NOMO-1 (cell line): ENCODE measurements around the gene ASIC2.

Experiments used
- DNase-seq, 2 experiments: peaks; one replicate each; lab custom pipeline; 2025; ENCODE audit not compliant: unreplicated experiment in 2 of 2; lab: John Stamatoyannopoulos, UW

The ASIC2 gene

DNA sequence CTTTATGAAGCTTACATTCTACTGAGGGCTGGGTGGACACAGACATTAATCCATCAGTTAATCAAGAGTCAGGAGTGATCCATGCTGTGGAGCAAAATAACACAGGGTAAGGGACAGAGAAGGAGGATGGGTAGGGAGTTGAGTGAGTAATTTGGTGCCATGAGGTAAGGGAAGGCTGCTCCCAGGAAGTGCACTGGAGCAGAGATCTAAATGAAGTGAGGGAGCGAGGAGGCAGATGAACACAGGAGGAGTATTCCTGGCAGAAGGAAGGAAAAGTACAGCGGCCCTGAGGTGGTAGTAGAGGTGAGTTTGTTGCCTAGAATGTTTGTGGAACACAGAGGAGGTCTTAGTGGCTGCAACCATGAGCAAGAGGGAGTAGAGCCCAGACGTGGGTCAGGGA lies 34.8 kb downstream of the ASIC2 start:
- DNase-seq, result no peak

DNA sequence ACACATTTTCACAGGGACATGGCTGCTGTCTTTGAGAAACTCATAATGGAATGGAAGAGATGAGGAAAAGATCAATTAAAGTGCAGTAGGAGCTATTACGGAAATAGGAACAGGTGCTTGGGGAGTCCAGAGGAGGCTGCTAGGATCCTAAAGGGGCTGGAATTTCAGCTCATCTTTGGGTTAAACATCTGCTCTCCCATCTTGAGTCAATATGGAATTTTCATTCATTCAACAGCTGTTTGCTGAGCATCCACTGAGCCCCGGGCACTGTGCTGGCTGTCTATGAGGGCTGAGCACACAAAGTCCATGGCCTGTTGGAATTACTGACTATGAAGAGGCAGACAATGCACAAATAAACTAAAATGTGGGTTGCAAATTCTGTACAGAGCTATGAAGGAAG lies 47.9 kb downstream of the ASIC2 start:
- no peak for DNase-seq

DNA sequence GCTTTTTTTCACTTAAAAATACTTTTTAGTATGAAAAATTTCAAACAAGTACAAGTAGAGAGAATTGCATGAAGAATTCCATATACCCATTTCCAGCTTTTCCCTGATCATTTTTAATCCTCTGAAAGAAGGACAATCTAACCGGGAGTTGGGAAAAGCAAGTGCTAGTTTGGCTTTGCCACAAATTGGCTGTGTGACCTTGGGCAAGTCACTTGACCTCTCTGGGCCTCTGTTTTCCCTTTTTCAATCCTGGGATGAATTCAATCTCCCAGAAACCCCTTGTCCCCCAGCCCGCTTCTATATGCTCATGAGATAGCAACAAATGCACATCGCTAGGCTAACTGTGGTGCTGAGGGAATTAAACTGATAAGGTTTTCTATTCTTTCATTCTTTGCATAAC lies 49.4 kb downstream of the ASIC2 start:
- DNase-seq, result no peak

DNA sequence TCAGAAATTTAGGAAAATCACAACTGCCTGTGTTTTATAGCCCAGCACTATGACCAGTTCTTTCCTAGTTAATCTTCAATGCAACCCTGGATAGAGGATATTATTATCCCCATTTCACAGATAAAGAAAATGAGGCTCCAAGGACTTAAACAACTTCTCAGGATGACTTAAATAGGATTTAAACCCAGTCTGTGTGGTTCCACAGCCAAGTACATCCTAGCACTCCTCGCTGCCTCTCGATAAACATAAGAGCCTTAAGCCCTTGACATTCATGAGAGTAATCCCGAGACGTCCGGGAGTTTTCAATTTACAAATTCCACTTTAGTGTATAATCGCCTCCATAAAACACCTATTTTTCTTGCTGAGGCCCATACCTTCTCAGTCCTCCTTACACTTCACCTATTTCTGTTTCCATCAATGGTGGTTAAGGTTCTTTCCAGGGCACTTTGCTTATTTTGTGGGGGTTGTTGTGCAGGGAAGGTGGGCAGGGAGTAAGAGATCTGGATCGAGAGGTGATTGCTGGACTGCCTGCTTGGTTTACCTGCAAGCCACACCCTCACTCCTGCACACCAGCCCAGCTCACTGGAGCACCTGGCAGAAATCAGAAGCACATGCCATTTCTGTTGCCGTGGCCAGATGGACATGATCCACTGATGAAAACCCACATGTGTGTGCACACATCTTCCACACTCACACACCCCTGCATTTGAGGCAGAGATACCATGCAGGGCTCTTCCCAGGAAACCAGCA lies 50.5 kb downstream of the ASIC2 start:
- DNase-seq, result no peak

DNA sequence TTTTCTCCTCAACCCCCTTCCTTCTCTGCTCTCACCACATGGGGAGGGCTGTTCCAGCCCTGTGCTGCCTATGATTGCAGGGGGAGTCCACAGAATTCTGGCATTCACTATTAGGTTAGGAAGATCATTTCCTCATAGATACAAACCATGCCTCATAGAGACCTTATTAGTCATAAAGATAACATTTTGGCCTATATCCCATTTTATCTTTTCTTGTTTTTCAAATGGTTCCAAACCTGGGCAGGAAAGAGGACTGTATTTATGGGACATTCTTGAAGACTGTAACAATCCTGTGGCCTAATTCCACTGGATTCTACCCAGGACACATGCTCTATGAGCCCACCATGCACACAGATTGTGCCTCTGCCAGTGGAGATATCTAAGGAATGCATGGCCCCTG lies 51.7 kb downstream of the ASIC2 start:
- DNase-seq, result no peak

DNA sequence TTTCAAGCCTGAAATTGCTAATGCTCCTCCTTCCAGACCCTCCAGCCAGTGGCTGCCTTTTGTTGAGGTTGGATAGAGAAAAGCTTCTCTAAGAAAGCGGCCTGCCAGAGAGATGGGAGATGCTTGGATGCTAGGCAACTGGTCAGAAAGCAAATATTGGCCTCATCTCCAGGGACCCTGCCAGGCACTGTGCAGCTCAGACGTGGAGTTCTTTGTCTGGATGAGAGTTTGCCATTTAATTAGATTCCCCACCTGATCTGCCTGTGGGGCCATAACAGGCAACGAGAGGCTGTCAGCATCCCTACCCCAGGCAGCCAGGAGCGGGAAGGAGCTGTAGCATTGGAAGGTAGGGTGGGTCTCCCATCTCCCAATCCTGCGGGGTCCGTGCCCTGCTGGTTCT lies 52.7 kb downstream of the ASIC2 start:
- no peak for DNase-seq

DNA sequence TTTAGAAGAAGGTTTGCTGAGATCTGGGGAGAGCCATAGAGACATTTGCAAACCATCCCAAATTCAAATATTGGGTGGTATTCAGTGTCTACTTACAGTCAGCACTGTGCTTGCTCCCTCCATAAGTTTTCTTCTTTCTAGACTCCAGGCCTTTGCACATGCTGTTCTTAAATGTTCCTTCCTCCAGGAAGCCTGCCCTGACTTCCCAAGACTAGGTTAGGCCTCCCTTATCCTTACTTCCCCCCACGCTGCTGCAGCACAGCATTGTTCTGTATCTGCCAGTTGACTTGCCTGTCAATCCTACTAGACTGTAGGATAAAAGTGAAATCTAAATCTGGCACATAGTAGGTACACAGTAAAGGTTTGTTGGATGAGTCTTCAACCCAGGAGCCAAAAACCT lies 53.4 kb downstream of the ASIC2 start:
- no peak for DNase-seq

DNA sequence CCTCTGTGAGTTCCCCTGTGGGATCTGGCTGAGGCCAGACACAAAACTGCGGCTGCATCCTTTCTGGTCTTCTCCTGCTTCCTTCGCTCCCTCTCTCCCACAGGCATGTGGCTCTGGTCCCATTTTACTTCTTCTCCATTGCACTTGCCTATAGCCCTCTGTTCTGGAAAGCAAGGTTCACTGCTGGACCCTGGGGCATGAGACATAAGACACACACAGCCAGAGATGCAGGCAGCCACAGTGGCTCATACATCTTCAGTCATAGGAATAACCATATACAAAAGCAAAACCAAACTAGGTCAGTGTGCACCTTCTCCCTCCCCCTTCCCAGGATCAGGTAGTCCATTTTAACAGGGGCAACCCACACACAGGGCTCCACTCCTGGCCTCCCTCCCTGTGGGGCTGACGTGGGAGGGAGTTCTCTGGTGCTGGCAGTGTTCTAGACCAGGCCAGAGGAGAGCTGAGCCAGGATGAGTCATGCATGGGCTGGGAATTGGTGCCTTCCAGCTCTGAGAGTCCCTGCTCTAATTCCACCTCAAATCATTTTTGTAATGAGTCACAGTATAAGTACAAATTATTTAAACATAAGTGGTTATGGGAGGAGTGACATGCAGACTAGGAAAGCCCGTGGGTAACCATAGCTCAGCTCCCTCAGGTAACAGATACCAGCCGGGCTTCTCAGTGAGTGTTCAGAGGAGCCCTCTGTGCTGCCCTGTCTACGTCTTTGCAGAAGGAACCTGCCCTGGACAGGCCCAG lies 58.0 kb downstream of the ASIC2 start:
- DNase-seq, result no peak

DNA sequence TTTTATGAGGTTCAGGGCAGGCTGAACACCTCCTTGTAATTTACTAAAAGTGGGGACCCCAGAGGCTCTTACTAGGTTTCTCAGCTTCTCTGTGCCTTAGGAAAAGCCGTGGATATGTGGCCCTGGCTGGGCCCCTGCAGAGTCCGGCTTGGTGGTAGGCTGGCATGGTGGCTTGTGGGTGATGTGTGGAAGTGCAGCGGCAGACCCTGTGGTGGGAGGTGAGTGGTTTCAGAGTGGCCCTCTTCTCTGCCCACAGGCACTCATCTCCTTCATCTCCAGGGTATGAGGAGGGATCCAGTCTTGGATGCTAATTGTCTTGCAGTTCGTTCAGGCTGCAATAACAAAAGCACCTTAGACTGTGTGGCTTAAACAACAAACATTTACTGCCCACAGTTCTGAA lies 58.9 kb downstream of the ASIC2 start:
- no peak for DNase-seq

DNA sequence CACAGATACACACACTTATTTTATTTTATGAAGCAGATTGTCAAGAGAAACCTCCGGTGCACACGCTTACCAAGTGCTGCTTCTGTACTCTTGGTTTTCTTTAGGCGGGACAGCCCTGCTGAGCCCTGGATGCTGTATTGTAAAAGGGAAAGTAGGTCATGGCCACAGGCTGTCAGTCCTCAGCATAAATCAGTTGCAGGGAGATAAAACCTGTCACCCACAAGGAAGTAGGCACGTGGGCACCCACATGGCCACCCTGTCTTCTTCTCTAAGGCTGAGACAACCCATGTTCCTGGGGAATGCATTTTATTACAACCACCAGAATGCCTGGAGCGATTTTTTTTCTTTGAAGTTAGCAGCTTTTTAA lies 59.3 kb downstream of the ASIC2 start:
- peak in 1 of 2 experiments; percentile 7 for DNase-seq

DNA sequence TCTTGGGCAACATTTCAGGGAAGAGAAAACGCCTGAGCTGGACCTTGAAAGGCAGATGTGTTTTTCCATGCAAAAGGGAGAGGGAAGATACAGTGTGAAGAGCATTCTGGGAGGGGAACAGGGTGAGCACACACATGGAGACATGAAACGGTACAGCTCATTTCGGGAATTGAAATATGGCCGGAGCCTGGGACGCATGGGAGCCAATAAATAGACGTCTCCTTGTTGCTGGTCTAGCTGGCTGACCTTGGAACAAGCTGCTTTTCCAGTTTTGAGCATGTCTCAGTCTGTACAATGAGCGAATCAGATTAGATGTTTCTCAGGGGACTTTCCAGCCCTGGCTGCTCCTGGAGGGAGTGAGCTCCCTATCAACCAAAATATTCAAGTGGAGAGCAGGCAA lies 63.6 kb downstream of the ASIC2 start:
- DNase-seq, result no peak

DNA sequence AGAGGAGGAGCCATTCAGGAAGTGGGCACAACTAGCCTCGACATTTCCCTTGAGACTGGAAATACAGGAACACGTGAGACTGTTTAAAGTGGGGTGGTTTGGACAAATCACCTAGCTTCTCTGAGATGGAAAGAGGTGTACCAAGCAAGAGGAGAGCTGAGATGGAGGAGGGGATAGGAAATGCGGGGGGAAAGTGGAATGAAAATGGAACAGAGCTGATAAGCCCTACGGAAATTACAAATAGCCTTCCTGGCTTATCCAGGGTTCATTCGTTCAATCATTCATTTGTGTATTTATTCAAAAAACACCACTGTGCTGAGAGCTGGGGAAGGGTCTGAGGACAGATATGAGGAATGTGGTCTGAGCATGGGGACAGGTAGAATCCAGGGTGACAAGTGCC lies 64.1 kb downstream of the ASIC2 start:
- no peak for DNase-seq

DNA sequence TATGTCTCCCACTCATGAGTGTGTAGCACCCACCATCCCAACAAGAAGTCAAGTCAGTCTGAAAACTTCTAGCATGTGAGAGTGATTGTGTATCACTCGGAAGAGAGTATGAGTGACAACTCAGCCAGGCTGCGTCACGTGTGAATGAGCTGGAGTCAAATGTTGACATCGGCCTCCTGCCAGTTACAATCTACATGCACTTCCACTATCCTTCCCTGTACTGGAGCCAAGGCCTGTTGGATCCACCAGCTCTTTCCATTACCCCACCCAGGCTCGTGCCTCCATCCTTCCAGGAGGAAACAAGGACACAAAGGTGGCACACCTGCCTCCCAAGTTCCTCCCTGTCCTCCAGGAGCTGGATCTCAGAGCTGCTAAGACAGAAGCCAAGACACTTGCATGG lies 64.5 kb downstream of the ASIC2 start:
- no peak for DNase-seq

DNA sequence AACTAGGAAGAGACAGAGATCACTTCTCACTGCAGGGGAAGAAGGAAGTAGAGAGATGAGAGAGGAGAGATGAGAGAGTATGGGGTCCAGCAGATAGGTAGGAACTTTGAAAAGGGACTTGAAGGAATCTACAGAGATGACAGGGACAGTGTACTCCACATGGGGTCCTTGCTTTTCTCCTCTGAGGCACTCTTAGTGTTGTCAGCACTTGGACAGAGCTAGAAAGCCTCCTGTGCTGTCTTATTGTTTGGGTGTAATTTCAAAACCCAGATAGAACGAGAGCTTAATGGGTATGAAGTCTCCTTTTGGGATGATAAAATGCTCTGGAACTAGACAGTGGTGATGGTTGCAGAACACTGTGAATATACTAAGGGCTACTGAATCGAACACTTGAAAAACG lies 65.2 kb downstream of the ASIC2 start:
- no peak for DNase-seq

DNA sequence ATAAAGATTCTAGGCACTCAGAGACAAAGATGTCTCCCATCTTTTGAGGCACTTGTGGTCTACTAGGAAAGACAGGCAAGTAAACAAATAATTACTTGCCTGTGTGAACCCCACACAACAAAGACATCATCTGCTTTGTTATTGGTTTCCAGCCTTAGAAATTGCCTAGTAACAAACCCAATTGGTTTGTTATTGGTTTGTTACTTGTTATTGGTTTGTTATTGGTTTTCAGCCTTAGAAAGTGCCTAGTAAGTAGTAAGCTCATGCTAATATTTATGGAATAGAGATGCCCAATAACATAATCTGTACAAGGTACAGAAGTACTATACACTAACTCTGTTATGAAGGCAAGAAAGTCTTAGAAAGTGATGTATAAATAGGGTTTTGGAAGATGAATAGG lies 67.1 kb downstream of the ASIC2 start:
- DNase-seq, result no peak

DNA sequence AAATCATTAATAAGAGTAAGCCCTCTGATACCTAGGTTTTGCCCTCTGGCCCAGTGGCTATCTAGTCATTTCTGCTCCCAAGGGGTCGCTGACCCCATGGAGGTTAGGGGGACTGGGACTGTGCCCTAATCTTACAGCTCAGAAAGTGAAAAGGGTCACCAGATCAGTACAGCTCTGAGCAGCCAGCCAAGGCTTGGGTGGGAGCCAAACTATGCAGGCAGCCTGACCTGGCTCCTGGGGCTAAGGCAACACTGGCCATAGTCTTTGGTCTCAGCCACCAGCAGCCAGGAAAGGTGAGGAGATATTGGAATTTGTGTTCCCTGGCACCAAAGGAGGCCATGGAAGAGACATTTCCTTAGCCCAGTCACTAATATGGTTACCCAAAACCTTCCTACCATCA lies 67.6 kb downstream of the ASIC2 start:
- no peak for DNase-seq

DNA sequence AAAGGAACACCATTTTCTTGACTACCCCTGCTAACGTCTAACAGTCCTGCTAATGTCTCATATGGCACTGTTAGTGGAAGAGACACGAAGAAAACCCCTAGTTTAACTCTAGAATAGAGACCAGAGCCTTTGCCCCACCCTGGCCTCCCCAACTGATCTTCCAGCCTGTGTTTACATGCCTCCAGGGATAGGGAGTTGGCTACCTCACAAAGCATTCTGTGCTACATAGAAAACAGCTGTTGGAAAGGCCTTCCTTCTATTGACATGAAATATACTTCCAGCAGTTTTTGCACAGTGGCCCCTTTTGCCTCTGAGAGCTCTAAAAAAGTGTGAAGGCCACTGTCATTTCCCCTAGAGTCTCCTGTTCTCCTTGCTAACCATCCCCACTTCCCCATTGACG lies 73.1 kb downstream of the ASIC2 start:
- no peak for DNase-seq

DNA sequence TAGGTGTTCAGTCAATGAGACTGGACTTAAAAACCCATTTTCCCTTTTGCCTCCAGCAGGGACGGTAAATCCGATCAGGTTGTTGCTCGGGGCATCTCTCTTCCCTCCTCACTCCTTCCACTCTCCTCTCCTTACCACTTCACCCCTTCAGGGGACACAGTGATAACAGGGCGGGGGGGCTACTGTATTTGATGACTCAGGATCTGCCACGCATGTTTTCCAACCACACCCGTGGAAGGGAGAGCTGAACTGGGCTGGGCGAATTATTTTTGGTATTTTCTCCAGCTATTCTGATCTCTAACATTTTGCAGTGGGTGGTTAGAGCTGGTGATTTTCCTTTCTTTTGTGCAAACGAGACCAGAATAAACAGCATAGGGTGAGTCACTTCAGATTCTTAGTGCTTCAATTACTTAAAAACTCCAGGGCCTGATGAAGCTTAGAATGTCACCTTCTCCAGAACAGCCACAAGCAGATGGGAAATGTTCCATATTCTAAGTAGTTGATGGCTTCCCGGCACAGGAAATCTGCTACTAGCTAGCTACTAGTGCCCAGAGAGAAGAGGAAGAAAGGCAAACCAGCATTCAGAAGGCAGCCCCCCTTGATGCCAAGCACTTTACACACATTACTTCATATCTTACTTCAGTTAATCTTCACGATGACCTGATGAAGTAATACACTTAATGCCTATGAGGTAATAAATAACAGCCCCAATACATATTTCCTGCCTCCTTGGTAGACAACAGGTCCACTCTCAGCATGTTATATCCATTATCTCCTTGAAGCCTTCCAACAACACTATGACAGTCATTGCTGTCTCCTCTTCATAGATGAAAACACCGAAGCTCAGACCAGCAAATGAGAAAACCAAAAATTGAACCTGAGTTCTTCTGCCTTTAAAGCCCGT lies 74.1 kb downstream of the ASIC2 start:
- no peak for DNase-seq

DNA sequence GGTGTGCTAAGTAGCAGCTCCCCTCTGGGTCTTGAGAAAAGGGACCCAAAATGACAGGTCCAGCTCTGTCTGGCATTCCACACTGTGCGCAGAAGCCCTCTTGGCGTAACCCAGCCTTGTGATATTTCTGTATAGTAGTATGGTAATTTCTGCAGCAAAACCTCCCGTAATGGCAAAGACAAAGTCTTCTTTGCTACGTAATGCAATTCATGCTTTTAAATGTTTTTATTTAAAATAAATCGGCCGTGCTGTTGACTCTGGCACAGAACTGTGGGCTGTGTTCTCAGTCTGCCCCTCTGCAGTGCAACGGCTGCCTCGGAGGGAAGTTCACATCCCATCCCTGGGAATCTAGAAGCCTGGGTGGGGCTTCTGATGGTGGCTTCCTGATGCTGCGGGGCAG lies 75.2 kb downstream of the ASIC2 start:
- no peak for DNase-seq

DNA sequence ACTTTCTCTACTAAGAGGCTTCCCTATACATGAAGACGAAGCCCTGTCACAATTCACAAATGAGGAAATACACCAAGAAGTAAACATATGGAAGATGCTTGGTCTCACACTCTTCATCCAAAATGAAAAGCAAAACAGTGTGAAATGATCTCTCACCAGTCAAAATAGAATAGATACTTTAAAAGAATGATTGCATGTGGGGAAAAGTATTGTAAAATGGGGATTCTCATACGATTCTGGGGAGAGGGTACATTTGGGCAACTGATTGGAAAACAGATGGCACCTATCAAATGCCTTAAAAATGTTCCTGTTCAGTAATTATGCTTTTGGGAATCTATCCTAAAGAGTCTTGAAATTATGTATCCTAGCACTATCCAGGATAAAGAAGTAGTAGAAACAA lies 78.1 kb downstream of the ASIC2 start:
- DNase-seq, result no peak

DNA sequence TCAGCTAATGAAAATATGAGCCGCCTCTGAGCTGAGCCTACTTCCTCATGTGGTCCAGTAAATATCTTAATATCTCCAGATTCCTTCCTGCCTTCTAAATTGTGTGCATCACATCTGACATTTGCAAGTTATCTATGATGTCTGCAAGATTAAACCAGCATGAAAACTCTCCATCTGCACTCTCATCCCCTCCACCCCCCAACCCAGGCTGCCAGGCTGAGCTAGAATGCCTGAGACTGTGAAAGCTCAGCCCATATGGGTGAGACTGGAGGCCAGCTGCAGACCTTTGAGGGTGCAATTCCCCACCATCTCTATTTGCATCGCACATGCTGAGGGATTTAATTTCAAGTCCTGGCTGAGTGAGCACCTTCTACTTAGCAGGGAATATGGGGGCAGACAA lies 82.8 kb downstream of the ASIC2 start:
- no peak for DNase-seq

DNA sequence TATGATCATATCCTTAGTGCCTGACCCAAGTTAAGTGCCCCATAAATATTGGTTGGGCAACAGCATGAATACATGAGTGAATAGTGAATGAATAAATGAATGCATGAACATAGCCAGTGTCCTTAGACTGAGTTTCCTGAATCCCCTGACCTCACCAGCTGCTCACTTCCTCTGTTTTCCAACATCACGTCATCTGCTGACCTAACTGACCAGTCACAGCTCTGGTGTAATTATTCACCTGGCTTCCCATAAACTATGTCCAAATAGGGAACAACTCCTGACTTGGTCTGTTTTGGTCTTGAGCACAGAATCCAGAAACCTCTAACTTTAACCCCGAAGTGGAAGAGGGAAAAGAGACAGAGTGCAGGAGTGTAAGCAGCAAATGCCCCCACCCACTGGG lies 83.4 kb downstream of the ASIC2 start:
- DNase-seq, result no peak
